Ecto neural progenitor cell (in vitro differentiated cells): ENCODE data around the gene TMEM178B.
"Not testable (repeated sequence)": the region's sequence is repeated elsewhere in the genome, so short reads cannot be mapped to it uniquely, and the experiment has no call there.

Source experiments
- DNase-seq: peaks from one replicate; pipeline ENCODE4 v3.0.0-alpha.2; 2018; ENCODE audit warnings: low spot score

TMEM178B gene

DNA sequence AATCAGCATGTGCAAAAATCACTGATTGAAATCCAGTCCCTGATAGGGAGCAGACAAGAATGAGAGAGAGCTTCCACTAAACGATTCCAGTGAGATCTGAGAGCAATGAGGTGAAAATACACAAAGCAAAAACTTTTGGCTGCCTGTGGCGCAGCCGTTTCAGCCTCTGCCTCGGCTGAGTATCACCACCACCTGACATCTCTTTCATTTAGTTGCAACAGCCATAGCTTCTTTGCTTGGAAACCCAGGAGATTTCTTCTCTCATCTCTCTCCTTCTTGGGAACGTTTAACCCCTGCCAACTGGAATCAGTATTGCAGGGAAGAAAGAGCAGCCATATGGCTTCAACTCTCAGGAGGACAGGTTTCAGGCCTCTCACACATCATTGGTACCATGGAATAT lies 240.0 kb downstream of the TMEM178B start:
- no peak for DNase-seq

- DNase-seq, result no peak
Measured at GRCh38 chr7:141317033-141317585, 243.2 kb downstream of the TMEM178B start.

DNA sequence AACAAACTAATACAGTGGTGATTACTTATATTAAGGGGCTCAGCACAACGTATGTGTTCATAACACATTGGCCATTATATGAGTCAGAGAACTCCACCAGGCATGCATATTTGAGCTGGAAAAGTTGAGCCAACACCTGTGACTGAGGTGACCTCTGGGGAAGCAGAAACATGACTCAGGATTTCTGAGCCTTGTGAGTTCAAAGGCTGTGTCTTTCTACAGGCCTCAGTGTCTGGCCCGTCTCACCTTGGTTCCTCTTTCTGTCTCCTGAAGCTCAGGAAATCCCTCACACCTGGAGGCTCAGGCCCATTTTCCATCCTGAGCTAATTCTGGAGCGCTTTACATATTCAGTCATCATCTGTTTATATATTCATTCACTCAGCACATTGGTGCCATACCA lies 246.4 kb downstream of the TMEM178B start:
- DNase-seq, result no peak

- no peak for DNase-seq
Measured at GRCh38 chr7:141322383-141322782, 248.5 kb downstream of the TMEM178B start.

DNA sequence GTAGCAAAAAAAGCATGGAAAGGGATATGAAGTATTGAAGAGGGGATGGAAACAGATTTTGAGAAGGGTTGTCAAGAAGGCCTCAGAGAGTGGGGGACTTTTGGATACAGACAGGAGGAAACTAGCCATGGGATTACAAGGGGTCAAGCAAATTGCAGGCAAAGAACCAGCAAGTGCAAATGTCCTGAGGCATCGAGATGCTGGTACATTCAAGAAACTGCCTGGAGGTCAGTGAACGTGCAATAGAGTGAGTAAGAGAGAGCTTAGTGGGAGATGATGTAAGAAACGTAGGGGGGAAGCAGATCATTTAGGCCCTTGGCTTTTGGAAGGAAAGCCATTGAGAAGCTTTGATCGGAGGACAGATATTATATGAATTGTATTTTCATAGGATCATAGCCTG lies 250.0 kb downstream of the TMEM178B start:
- DNase-seq, result no peak

DNA sequence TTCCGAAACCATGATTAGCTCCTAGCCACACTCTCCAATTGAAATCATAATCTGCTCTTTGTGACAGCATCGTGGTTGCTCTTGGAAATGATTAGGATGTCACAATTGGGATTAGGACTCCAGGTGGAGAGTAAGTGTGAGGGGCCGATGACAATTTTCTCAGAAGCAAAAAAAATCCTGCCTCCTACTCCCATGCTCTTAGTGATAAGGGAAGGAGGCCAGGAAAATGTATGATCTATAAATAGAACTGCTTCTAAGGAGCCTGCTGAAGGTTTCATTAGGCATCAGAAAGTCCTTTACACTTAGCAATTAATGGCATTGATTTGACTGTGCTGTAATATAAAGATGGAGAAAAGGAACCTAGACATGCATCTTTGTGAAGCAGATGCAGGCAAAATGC lies 251.0 kb downstream of the TMEM178B start:
- DNase-seq, result no peak

- no peak for DNase-seq
Measured at GRCh38 chr7:141325275-141325674, 251.4 kb downstream of the TMEM178B start.

DNA sequence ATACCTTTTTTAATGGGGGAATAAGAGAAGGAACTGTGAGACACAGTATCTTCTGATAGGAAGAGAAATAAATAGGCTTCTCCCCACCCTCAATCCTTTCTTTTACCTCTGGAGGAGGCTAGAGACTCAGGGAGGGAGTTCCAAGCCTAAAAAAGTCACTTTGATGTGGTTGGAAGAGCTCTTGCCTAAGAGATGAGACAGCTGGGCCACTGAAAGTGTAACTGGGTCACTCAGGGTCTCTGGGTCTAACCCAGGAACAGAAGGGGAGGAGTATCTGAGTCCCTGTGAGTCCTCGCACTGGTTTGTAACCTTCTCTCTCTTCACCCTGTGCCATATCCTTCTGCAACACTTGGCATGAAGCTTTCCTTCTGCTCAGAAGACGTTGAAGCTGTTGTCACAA lies 254.4 kb downstream of the TMEM178B start:
- no peak for DNase-seq

- DNase-seq, result not testable (repeated sequence)
Measured at GRCh38 chr7:141330285-141330684, 256.4 kb downstream of the TMEM178B start.

DNA sequence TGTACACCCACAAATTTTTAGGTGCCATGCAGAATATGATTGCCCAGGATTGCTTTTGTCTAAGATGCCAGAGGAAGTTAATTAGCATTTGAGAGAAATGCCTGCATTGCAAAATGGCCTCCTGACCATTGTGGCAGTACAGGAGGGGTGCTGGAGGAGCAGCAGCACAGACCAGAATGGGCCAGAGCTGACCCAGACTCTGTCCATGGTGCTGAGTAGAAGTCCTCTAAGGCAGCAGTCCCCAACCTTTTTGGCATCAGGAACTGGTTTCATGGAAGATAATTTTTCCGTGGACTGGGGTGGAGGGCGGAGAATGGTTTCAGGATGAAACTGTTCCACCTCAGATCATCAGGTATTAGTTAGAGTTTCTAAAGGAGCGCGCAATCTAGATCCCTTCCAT lies 259.6 kb downstream of the TMEM178B start:
- DNase-seq, result peak; percentile 61

DNA sequence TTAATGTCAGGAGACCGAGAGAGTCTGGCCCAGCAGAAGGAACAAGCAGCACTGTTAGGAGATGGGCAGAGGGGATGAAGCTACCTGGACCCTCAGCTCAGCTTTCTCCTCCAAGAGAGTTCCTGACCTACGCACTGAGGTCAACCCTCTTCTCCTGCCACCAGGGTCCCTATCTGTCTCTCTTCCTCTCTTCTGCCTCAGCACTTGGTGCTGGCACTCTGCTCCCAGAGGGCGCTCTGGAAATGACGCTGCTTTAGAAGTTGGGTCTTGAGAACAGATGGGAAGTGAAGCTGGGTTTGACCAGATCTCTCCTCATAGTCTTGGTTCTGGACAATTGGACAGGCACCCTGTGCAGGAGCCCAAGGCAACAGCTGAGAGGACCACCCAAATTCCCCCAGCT lies 261.3 kb downstream of the TMEM178B start:
- no peak for DNase-seq

GRCh38 chr7:141339603-141340002 lies 265.7 kb downstream of the TMEM178B start:
- DNase-seq, result no peak

DNA sequence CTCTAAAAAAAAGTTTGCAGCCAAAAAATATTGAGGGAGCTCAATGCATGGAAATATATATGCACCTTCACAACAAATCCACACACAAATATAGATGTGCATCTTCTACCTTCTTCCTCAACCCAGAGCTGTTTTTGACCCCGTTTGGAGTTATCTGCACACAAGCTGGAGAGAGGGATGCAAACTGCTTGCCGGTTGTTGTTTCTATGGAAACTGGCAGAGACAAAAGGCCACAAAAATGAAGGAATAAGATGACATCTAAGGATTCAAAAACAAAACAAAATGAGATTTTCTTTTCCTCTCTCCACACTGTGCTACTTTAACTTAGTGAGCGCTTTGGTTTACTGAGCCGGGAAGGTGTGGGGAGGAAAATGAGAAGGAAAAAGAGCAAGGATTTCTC lies 267.1 kb downstream of the TMEM178B start:
- no peak for DNase-seq

DNA sequence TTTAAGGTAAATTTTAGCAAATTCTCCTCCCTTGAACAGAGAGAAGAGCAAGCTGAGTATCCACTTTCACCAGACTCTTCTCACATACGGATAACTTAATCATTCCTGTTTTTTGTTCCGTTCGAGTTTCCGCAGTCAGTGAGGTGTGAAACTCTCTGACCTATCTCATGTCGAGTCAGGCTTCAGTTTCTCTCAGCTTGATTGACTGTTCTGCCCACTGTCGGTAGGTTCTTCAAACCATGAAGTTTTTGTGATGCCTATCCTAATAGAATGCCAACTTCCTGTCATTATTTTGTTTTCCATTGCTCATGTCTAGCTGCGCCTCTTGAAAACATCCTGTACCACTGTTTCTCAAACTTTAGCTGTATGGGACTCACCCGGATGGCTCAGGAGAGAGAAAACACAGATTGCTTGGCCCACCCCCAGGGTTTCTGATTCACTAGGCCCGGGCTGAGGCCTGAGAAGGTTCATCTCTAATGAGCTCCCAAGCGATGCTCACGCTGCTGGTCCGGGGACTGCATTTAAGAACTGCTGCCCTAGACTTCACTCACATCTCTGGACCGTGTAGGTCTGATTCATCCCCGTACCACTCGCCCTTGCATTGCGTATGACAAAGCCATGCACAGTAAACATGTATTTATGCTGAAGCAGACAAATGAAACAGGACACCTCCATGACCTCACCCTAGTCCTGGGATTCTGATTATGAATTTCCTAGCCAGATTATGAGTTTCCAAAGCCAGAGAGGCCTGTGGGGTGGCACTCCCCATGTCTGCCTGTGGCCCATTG lies 269.0 kb downstream of the TMEM178B start:
- DNase-seq, result no peak

DNA sequence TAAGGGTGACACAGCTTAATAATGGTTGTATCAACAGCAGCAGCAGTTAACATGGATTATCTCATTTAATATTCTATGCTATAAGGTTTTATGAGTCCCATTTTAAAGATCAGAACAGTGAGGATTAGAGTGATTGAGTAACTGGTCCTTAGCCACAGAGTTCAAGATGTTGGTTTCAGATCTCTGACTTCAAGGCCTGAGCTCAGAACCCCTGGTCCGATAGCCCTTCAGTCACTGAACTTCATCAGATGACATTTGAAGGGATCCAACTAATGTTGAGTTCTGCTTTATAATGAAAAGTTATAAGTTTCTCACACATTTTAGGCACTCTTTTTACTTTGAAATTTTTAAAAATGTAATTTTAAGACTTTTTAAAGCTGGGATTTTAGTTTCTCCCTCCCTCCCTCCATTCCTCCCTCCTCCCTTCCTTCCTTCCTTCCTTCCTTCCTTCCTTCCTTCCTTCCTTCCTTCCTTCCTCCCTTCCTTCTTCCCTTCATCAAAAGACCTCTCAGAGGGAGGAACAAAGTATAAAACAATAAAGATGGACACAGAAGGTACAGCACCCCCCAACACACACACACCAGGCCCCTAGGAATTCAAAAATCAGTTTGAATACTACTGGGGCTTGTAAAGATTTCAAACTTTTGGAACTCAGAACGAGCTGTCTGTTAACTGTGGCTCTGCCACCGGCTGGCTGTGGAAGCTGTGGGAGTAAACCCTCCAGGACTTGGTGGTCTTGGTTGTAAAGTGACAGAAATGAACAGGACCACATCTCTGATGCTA lies 270.5 kb downstream of the TMEM178B start:
- DNase-seq, result no peak

- no peak for DNase-seq
Measured at GRCh38 chr7:141348728-141349127, 274.9 kb downstream of the TMEM178B start.

DNA sequence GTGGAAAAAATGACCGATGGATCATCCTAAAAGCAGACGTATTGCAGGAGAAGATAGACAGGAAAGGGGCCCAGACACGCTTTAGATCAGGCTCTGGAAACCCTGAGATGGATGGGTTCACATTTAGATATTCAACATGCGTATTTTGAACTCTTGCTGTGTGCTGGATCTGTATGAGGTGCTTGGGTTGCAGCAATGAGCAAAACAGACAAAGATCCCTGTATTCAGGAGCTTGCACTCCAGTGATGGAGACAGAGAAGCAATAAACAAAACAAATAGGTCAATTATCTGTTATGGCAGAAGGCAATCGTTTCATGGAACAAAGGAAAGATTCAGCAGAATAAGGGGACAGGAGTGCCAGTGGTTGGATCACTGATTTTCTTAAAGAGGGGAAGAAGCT lies 275.5 kb downstream of the TMEM178B start:
- no peak for DNase-seq

DNA sequence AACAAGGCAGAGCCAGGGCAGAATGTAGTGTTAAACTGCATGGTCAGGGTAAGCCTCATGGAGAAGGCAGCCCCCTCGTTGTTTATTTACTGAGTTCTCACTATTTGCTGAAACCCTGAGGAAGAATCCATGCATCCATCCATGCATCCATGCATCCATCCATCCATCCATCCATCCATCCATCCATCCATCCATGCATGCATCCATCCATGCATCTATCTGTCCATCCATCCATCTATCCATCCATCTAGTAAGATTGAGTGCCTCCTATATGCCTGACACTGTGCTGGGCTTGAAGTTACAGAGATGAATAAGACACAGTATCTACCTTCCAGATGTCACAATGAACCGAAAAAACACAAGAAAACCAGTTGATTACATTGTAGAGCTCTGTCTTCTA lies 275.9 kb downstream of the TMEM178B start:
- no peak for DNase-seq

DNA sequence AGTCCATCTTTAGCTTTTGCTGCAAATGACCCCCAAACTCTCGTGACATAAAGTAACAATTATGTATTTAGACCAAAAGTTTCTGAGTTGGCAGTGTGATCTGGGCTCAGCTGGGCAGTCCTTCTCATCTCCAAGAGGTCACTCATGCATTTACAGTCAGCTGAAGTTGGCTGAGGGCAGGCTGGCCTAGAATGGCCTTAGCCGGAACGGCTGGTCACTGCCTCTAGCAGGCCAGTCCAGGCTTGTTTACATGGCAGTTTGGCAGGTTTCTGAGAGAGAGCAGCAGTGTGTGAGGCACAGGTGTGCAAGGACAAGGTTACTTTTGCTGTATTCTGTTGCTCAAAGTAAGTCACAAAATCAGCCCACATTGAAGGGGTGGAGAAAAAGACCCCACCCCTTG lies 277.3 kb downstream of the TMEM178B start:
- DNase-seq, result no peak

DNA sequence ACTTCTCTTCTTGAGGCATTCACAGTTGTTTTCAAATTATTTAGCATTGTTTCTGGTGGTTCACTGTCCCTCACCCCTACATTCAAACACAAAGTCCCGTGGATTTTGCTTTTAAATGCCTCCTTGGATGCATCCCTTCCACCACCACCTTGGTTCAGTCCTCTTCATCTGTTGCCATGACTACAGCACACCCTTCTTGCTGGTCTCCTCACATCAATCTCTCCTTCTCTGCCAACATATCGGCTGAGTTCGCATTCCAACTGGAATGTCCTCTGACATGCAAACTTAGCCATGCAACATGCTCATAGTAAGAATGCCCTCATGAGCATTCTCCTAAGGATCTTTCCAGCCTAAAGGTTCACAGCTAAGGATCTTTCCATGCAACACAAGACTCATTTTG lies 279.1 kb downstream of the TMEM178B start:
- DNase-seq, result no peak

DNA sequence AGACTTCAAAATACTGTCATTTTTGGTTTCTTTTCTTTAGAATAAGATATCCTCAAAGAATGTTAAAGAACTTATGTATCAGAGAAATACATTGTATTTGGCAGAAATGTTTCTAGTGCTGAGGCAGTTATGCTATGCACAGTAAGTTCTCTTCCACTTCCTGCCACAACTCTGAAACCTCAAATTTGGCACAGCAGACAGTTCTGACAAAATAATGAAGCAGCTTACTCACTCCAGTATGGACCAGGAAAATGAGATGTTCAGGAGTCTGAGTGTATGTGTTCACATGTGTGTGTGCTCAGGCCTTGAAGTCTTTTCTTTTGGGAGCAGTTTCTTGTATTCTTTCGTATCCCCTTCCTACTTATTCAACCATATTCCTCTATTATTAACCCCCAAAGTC lies 280.4 kb downstream of the TMEM178B start:
- DNase-seq, result no peak

DNA sequence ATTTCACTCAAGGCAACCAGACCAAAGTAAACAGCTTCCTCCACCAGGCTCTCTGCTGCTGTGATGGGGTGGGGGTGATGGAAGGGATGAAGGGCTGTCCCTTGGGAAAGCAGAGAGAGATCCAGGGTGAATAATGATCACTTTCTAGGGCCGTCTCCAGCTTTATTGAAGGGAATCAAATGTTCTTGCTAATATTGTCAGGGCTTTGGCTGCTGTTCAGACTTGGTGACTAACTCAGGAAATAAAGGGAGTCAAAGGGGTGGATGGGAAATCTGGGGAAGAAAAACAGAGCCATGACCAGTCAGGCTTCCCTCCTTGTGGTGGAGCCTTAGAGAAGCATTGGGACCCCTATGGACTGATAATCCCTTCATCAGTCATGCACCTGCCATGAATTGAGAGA lies 281.2 kb downstream of the TMEM178B start:
- DNase-seq, result no peak

DNA sequence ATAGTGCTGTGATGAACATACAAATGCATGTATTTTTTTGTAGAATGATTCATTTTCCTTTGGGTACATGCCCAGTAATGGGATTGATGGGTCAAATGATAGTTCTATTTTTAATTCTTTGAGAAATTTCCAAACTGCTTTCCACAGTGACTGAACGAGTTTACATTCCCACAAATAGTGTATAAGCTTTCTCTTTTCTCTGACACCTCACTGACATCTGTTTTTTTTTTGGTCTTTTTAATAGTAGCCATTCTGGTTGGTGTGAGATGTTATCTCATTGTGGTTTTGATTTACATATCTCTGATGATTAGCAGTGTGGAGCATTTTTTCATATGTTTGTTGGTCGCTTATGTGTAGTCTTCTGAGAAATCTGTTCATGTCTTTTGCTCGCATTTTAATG lies 282.3 kb downstream of the TMEM178B start:
- no peak for DNase-seq
